SU-DHL-6 (cell line): Measurements from ENCODE around the gene EFEMP1.

Experiments
- EZH2phosphoT487 ChIP-seq: fragments of 200-600 bp; sonication (generic), shearing (Covaris generic); conservative IDR thresholded peaks from 2 replicates; pipeline ENCODE4 v1.6.1; 2018; ENCODE audit warnings: mild to moderate bottlenecking, antibody characterized with exemption, low read length, moderate library complexity, mixed read lengths
- TF ChIP-seq, protein P1 (sequence below): fragments of 200-600 bp; sonication (generic); IDR thresholded peaks from one replicate; pipeline ENCODE4 v1.5.1; 2017; ENCODE audit warnings: antibody characterized with exemption, mild to moderate bottlenecking, low read length, moderate library complexity; ENCODE audit not compliant: insufficient read depth, poor library complexity, severe bottlenecking

DNA sequence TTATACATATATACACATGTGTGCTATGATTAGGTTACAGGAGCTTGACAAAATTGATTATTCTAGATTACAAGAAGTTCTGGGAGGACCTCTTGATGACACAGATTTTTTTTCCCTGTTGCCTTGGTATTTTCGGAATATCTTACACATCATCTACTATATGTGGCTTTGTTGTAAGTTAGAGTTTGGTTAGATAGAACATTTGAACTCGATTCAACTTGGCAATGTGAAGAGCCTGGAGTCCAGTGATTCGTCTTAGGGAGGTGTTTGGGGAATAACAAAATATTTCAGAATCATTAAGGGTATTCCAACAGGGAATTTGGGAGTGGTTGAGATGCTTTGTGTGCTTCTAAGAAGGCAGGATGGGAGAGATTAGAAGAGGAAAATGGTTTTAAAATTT, 39.3 kb upstream of the EFEMP1 start:
- TF ChIP-seq, protein P1, sequence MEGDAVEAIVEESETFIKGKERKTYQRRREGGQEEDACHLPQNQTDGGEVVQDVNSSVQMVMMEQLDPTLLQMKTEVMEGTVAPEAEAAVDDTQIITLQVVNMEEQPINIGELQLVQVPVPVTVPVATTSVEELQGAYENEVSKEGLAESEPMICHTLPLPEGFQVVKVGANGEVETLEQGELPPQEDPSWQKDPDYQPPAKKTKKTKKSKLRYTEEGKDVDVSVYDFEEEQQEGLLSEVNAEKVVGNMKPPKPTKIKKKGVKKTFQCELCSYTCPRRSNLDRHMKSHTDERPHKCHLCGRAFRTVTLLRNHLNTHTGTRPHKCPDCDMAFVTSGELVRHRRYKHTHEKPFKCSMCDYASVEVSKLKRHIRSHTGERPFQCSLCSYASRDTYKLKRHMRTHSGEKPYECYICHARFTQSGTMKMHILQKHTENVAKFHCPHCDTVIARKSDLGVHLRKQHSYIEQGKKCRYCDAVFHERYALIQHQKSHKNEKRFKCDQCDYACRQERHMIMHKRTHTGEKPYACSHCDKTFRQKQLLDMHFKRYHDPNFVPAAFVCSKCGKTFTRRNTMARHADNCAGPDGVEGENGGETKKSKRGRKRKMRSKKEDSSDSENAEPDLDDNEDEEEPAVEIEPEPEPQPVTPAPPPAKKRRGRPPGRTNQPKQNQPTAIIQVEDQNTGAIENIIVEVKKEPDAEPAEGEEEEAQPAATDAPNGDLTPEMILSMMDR = no peak
- TF ChIP-seq EZH2phosphoT487 = no peak
